Measurements from ENCODE around the gene LBR.

The LBR gene

DNA sequence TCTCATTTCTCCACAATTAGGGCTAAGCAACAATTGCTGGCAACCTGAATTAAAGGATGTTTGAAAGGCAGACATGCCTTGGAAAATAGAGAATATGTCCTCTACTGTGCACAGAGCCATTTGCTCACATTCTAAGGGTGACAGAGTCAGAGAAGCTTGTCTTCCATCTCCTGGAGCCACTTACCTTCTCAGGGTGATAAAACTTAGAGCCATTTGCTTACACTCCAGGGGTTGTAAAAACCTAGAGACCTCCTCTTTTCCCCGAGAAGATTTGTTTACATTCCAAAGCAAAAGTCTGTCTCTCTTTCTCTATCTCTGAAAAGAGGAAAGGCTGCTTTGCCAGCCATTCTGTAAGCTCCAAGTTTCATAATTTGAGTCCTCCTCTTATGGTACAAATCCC, 61.3 kb downstream of the LBR start:
- no peak for DNase-seq

DNA sequence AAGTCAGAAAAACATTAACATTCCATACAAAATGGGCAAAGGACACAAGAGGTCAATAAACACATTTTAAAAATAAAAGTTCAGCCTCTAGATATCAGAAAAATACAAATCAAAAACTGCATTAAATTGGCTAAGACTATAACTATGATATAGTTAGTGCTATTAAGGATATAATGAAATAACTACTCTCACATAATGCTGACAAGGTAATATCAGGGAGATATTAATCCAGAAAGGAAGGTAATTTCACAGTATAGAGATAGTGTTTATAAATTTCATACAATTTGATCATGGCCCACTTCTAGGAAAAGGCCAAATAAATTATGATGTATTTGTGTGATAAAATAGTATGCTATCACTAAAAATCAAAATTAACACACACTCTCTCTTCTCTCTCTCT, 61.8 kb downstream of the LBR start:
- DNase-seq: no peak

DNA sequence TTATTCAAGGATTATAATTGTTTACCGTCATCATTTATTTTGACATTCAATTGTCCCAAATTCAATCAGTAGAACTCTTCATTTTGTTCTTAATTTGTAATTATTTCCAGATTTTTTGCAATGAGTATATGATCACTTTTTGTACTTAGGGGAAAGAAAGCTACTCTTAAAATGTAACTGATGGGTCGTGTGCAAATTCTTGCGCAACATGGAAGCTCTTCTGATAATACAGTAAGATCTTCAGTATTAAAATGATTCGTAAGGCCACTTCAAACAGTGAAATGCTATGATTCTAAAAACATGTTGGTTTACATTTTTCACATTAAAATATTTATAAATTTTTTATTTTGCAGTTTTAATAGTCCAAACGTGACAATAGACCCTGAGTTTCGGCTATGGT, 63.4 kb downstream of the LBR start:
- DNase-seq: no peak

DNA sequence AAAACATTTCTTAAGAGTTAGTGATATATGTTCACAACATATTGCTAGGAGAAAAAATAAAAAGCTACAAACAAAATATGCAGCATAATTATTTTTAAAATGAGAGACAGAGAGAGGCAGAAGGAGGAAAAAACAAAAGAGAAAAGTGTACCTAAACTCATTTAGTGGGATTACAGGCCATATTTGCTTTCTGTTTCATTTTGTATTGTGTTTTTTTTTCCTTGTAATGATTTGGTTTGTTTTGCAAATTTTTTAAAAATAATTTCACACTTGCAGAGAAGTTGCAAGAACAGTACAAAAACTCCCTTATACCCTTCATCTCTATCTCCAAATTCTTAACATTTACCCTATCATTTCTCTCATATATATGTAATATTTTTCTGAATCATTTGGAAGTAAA, 65.0 kb downstream of the LBR start:
- no peak for DNase-seq

- no peak for DNase-seq
Observed at GRCh38 chr1:225361176-225361575, 66.7 kb downstream of the LBR start.

DNA sequence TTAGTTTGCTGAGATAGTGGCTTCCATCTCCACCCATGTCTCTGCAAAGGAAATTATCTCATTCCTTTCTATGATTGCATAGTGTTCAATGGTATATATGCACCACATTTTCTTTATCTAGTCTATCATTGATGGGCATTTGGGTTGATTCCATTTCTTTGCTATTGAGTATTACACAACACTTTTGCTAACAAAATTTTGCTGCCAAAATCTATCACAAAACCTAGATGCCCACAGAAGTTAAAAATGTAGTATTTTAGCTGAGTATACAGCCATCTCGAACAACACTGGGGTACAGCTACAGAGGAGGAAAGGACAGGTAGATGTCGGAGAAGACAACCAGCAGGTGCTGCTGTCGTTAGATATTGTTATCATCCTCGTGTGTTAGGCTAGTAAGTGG, 67.7 kb downstream of the LBR start:
- no peak for DNase-seq

- no peak for DNase-seq
Observed at GRCh38 chr1:225355863-225356262, 72.0 kb downstream of the LBR start.

DNA sequence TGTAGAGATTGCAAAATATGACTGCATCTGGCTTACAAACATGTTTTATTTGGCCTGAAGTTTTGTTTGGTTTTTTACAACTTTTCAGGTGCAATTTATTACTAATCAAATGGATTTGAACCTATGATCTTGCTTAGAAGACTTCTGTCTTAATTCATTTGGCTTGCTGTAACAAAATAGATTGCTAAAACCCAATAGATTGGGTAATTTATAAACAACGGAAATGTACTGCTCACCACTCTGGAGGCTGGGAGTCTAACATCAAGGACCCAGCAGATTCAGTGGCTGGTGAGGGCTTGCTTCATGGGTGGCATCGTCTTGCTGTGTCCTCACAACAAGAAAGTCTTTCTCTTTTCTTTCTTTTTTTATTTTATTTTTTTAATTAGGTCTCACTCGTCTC, 72.9 kb downstream of the LBR start:
- no peak for DNase-seq
